HG02852 (cell line): ENCODE data around the gene DPY19L1.
"Not testable (repeated sequence)": the region's sequence is repeated elsewhere in the genome, so short reads cannot be mapped to it uniquely, and the experiment has no call there.

ENCODE experiments used
- ATAC-seq: cut with Tn5 transposase; IDR thresholded peaks from one replicate; pipeline ENCODE4 v1.9.1; 2021; ENCODE audit warnings: mild to moderate bottlenecking, moderate library complexity; ENCODE audit not compliant: unreplicated experiment

Gene DPY19L1

GRCh38 chr7:35037211-35037525, at the start of gene DPY19L1:
TSS of gene DPY19L1 (minus strand) at chr7:35037485. CDS start at chr7:35037394, 91 bp downstream.
- ATAC-seq: no peak

- ATAC-seq: not testable (repeated sequence)
These were observed 42.2 kb upstream of the DPY19L1 start for GRCh38 chr7:35079517-35079916.

GRCh38 chr7:35074008-35074407, 36.7 kb upstream of the DPY19L1 start:
- not testable (repeated sequence) for ATAC-seq

- ATAC-seq: not testable (repeated sequence)
These were observed 35.9 kb upstream of the DPY19L1 start for GRCh38 chr7:35072950-35073827.

GRCh38 chr7:35069084-35069483, 31.8 kb upstream of the DPY19L1 start:
- ATAC-seq: not testable (repeated sequence)

DNA sequence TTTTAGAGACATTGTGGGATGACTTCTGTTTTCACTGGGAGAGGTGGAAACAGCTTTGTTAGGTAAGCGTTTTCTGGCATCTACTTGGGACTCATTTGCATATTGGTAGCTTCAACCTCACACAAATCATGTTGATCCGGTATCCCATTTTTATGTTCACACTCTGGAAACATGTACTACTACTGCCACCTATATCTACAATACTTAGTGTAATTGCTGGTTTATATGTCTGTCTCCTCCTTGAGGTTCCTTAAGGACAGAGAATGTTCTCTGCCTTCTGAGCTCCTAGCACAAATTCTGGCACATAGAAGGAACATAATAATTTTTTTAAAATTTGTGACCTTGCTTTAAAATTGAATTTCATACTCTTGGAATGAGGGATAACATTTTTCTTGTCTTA, 28.1 kb upstream of the DPY19L1 start:
- not testable (repeated sequence) for ATAC-seq

- ATAC-seq: not testable (repeated sequence)
These were observed 21.3 kb upstream of the DPY19L1 start for GRCh38 chr7:35058571-35058970.

- ATAC-seq: not testable (repeated sequence)
These were observed 20.5 kb upstream of the DPY19L1 start for GRCh38 chr7:35057505-35058451.

DNA sequence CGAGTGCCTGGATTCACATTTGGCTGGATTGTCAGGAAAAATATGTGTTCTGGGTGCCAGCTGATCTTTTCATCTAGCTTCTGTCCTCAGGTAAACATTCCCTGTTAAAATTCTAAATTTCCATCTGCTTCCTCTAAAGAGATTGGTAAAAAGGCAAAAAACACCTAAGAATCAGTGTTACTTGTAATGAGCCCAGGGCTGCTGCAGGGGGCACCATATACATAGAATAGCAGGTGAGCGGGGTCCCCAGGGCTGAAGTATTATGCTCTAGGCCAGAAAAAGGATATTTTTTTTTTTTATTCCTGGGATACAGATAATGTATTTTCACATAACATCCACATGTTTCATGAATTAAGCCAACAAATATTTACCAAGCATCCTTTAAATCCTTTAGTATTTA, 18.4 kb upstream of the DPY19L1 start:
- not testable (repeated sequence) for ATAC-seq

- not testable (repeated sequence) for ATAC-seq
These were observed 16.3 kb upstream of the DPY19L1 start for GRCh38 chr7:35053488-35054175.

- ATAC-seq: not testable (repeated sequence)
These were observed 11.1 kb upstream of the DPY19L1 start for GRCh38 chr7:35048390-35048789.

DNA sequence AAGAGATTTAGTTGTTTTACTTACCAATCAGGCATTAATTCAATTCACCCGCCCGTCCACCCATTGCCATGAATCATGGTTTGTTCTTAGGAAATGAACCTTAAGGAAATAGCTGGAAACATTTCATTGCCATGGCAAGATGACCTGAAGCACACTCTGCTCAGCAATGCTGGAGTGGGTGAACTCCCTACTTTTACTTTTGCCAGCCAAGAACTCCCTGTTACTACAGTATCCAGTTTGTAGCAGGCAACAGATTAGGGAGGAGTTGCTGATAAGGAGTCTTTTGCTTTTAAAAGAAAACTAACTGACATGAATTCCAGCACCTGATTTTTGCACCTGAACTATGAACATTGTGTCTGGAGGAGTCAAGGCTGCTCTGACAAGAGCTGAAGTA, 10.6 kb upstream of the DPY19L1 start:
- ATAC-seq: not testable (repeated sequence)

DNA sequence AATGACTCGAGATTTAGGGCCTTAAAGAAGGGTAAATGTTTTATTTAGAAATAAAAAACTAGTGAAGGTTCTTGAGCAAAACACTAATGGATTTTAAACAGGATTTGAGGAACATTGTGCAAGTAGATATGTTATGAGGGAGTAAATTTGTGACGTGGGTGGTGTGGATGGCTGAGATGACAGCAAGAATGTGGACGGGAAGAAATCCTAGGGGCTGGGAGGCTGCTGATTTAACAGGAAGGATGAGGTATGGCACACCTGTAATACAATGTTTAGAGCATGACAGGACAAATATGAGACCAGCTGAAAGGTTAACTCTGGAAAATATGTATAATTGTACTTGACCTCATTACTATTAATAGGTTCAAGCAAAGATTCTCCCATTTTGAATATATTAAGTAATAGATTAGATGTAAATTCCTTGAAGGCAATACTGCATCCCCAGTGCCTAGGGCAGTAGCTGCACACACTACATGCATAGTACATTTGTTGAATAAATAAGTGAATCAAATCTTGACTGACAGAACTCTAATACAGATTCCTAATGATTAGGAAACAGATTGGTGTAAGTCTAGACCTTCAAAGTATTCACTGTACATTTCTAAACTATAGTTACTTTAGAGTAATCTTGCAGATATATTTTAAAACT, 10.1 kb upstream of the DPY19L1 start:
- not testable (repeated sequence) for ATAC-seq

DNA sequence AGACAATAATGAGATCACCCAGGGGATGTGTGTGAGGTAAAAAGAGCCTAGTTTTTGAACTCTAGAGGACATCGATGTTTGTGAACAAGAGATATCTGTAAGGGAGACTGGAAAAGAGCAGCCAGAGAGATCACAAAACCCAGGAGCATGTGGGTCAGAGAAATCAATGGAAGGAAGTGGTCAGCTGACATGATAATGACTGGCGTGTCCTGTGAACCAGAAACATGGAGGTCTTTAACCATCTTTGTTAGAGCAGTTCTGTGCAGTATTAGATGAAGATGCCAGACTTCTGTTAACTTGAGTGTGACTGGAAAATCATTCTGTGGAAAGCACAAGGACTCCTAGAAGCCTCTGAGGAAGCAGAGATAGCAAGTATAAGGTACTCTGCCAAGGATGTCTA, 6.0 kb upstream of the DPY19L1 start:
- ATAC-seq: not testable (repeated sequence)

GRCh38 chr7:35040906-35041305, 3.6 kb upstream of the DPY19L1 start:
- ATAC-seq: no peak

GRCh38 chr7:35039343-35039742, 2.1 kb upstream of the DPY19L1 start:
- no peak for ATAC-seq

- no peak for ATAC-seq
These were observed 1.1 kb upstream of the DPY19L1 start for GRCh38 chr7:35038354-35038753.

- peak; percentile 82 for ATAC-seq
These were observed 449 bp upstream of the DPY19L1 start for GRCh38 chr7:35037526-35038341.

GRCh38 chr7:35036361-35037171, 719 bp downstream of the DPY19L1 start:
- peak; percentile 21 for ATAC-seq
